ENCODE data around the gene RNF11. TPM values are rescaled to one million over a fixed set of nuclear protein-coding genes. Genes with fewer than 3 reads are reported as not detected.

Gene RNF11
- total and polyA plus RNA-seq, 4 donors: 24.1 to 102 (median 48.7) TPM

DNA sequence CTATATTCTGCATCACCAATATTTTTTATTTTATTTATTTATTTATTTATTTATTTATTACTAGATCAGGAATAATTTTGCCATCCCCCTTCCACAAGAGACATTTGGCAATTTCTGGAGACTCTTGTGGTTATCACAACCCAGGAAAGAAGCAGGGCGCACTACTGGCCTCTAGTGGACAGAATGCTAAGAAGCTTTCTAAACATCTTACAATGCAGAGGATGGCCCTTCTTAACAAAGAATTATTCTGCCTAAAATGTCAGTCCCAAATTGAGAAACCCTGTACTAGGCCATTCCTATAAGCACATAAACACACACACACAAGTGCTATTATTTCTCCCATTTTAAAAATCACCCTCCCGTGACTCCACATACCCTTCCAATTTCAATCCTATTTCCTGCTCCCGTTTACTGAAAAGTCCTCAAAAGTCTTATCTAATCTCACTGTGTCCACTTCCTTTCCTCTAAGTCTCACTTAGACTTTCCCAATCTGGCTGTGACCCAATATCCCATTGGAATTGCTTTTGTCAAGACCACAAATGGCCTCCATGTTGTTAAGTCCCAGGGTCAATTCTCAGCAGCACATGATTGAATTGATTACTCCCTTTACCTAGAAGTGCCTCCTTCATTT lies 43.7 kb upstream of the RNF11 start:
- H3K4me1 ChIP-seq (ENCODE audit: control insufficient read depth in 4 of 4, insufficient read depth in 4 of 4, low read length in 3 of 4): no peaks in the 10 kb centered on the region
- H3K36me3 ChIP-seq (ENCODE audit: control insufficient read depth in 4 of 4, insufficient read depth in 3 of 4, low read depth in 1 of 4, low read length in 3 of 4): no peaks in the 10 kb centered on the region
- H3K4me3 ChIP-seq (ENCODE audit: low read depth in 1 of 3, low read length in 3 of 3): no peak overlapping the region
- TF ChIP-seq NR2F2 (IDR thresholded peaks at IDR 0.05) (no peak), HNF4A (conservative IDR thresholded peaks at IDR 0.05) (peak in 1 of 2 donors; percentile 27), YY1 (IDR thresholded peaks at IDR 0.05) (no peak), GABPA (IDR thresholded peaks at IDR 0.05 in 1 of 2, conservative IDR thresholded peaks at IDR 0.05 in 1 of 2) (no peak), MAX (IDR thresholded peaks at IDR 0.05) (no peak), FOXA2 (IDR thresholded peaks at IDR 0.05) (no peak), TAF1 (conservative IDR thresholded peaks at IDR 0.05) (no peak), FOXA1 (IDR thresholded peaks at IDR 0.05) (no peak), RAD21 (IDR thresholded peaks at IDR 0.05) (peak; percentile 63 to 78), HNF4G (IDR thresholded peaks at IDR 0.05) (no peak), SP1 (IDR thresholded peaks at IDR 0.05) (no peak), EGR1 (IDR thresholded peaks at IDR 0.05; ENCODE audit: low read depth in 2 of 2) (no peak), REST (IDR thresholded peaks at IDR 0.05) (no peak), ZBTB33 (IDR thresholded peaks at IDR 0.05) (no peak), JUND (IDR thresholded peaks at IDR 0.05) (no peak), RXRA (IDR thresholded peaks at IDR 0.05) (no peak)
- TF ChIP-seq, protein P1, sequence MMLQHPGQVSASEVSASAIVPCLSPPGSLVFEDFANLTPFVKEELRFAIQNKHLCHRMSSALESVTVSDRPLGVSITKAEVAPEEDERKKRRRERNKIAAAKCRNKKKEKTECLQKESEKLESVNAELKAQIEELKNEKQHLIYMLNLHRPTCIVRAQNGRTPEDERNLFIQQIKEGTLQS (IDR thresholded peaks at IDR 0.05): no peak
- TF ChIP-seq, protein P2, sequence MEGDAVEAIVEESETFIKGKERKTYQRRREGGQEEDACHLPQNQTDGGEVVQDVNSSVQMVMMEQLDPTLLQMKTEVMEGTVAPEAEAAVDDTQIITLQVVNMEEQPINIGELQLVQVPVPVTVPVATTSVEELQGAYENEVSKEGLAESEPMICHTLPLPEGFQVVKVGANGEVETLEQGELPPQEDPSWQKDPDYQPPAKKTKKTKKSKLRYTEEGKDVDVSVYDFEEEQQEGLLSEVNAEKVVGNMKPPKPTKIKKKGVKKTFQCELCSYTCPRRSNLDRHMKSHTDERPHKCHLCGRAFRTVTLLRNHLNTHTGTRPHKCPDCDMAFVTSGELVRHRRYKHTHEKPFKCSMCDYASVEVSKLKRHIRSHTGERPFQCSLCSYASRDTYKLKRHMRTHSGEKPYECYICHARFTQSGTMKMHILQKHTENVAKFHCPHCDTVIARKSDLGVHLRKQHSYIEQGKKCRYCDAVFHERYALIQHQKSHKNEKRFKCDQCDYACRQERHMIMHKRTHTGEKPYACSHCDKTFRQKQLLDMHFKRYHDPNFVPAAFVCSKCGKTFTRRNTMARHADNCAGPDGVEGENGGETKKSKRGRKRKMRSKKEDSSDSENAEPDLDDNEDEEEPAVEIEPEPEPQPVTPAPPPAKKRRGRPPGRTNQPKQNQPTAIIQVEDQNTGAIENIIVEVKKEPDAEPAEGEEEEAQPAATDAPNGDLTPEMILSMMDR (IDR thresholded peaks at IDR 0.05; ENCODE audit: low read depth, low read length, missing input control): peak; percentile 70
- no peaks in the 10 kb centered on the region for H3K27me3 ChIP-seq (ENCODE audit: control insufficient read depth in 4 of 4, insufficient read depth in 4 of 4, low read length in 3 of 4)
- peak; percentile 67 for DNase-seq (ENCODE audit: low spot score)
- H3K27ac ChIP-seq (ENCODE audit: low read depth in 1 of 2, low read length in 2 of 2): no peak overlapping the region
- no peaks in the 10 kb centered on the region for H3K9me3 ChIP-seq (ENCODE audit: control insufficient read depth in 4 of 4, low read length in 3 of 4)
- no peak overlapping the region for H3K9ac ChIP-seq (ENCODE audit: low read depth in 1 of 2, low read length in 2 of 2)
- WGBS: 51% methylated on average over 3 of the region's 3 CpGs
